Right renal cortex interstitium (tissue), 3 donors: ENCODE data around the gene FOXM1. TPM values are rescaled to one million over a fixed set of nuclear protein-coding genes. Genes with fewer than 3 reads are reported as not detected.

Source experiments
- DNase-seq, 3 donors: peaks; one replicate each; pipeline ENCODE4 v3.0.0-alpha.2; 2013; ENCODE audit warnings: low read depth in 3 of 3, low spot score in 2 of 3
- polyA plus RNA-seq, 3 donors: library from polyadenylated mRNA; unstranded; fragments of 120-200 nt; gene quantifications; one replicate each; pipeline ENCODE4 v1.2.1, GENCODE V29; 2013; ENCODE audit not compliant: insufficient read length in 3 of 3

Gene FOXM1
- 10 to 100 TPM; 28.0 to 31.4 (median 28.2) TPM for polyA plus RNA-seq

GRCh38 chr12:2877047-2877952 lies at the start of gene FOXM1, which contains the start of gene RHNO1:
Gene FOXM1 (minus strand): TSS chr12:2877174. CDS start chr12:2874478, 2,696 bp downstream.
Gene RHNO1 (plus strand): TSS chr12:2877223. CDS start chr12:2885367, 8,144 bp downstream.
- peak in 2 of 3 donors; percentile 81 to 83 for DNase-seq

- no peak for DNase-seq
Measured at GRCh38 chr12:2925322-2925995, 48.5 kb upstream of the FOXM1 start.

- DNase-seq: no peak
Measured at GRCh38 chr12:2924019-2924418, 47.0 kb upstream of the FOXM1 start.

GRCh38 chr12:2923057-2923456 lies 46.1 kb upstream of the FOXM1 start:
- DNase-seq: no peak

GRCh38 chr12:2922329-2922728 lies 45.4 kb upstream of the FOXM1 start:
- no peak for DNase-seq

GRCh38 chr12:2919249-2919648 lies 42.3 kb upstream of the FOXM1 start:
- no peak for DNase-seq

GRCh38 chr12:2912216-2912575 lies 35.2 kb upstream of the FOXM1 start:
- no peak for DNase-seq

GRCh38 chr12:2904260-2904659 lies 27.3 kb upstream of the FOXM1 start:
- DNase-seq: no peak

GRCh38 chr12:2902272-2902880 lies 25.4 kb upstream of the FOXM1 start:
- DNase-seq: no peak

- DNase-seq: no peak
Measured at GRCh38 chr12:2900642-2901041, 23.7 kb upstream of the FOXM1 start.

GRCh38 chr12:2897418-2897817 lies 20.4 kb upstream of the FOXM1 start:
- no peak for DNase-seq

GRCh38 chr12:2895511-2895910 lies 18.5 kb upstream of the FOXM1 start:
- DNase-seq: no peak

GRCh38 chr12:2895051-2895451 lies 18.1 kb upstream of the FOXM1 start:
- DNase-seq: no peak

- DNase-seq: no peak
Measured at GRCh38 chr12:2893007-2893406, 16.0 kb upstream of the FOXM1 start.

GRCh38 chr12:2892246-2892645 lies 15.3 kb upstream of the FOXM1 start:
- no peak for DNase-seq

- peak in 1 of 3 donors; percentile 57 for DNase-seq
Measured at GRCh38 chr12:2891240-2892053, 14.5 kb upstream of the FOXM1 start.

GRCh38 chr12:2890388-2891239 lies 13.6 kb upstream of the FOXM1 start, which contains the start of gene TULP3:
Gene TULP3 (plus strand): TSS chr12:2890891. CDS start chr12:2890948, 57 bp downstream.
- DNase-seq: peak; percentile 89 to 96 (median 91)

- DNase-seq: no peak
Measured at GRCh38 chr12:2890001-2890387, 13.0 kb upstream of the FOXM1 start.

GRCh38 chr12:2886768-2887450 lies 9.9 kb upstream of the FOXM1 start:
- no peak for DNase-seq
